ENCODE results near the gene EML2. TPM values are rescaled to one million over a fixed set of nuclear protein-coding genes. Genes with fewer than 3 reads are reported as not detected.
"Not testable (repeated sequence)": the region's sequence is repeated elsewhere in the genome, so short reads cannot be mapped to it uniquely, and the experiment has no call there.

The EML2 gene
- total and polyA plus RNA-seq, 2 of the 8 experiments (the other 6 are each of a cell fraction or from before 2014, with no cell fraction given), result 28.8 to 29.4 TPM

- H2BK12ac ChIP-seq (ENCODE audit: low read depth, low read length); FAIRE-seq; H2BK20ac ChIP-seq (ENCODE audit: low read length); H3K9ac ChIP-seq (replicated peaks in 1 of 4; ENCODE audit: extremely low read depth in 1 of 4, low read depth in 3 of 4, low read length in 3 of 4); H3K23me2 ChIP-seq (ENCODE audit: low read depth, low read length); H3K18ac ChIP-seq (ENCODE audit: extremely low read depth, low read length); H3K4ac ChIP-seq (replicated peaks; ENCODE audit: insufficient read length, low read depth, low read length); H3K4me1 ChIP-seq (replicated peaks in 1 of 4; ENCODE audit: control insufficient read depth in 3 of 4, insufficient read depth in 4 of 4, low read length in 3 of 4); H3K4me2 ChIP-seq (ENCODE audit: insufficient read depth in 1 of 2, low read depth in 2 of 2, low read length in 2 of 2); H4K20me1 ChIP-seq (replicated peaks in 1 of 2; ENCODE audit: control insufficient read depth in 1 of 2, insufficient read depth in 2 of 2, low read length in 2 of 2); H3K14ac ChIP-seq (ENCODE audit: insufficient read length); H3K27me3 ChIP-seq (replicated peaks in 1 of 4; ENCODE audit: control insufficient read depth in 3 of 4, extremely low read depth in 1 of 4, insufficient read depth in 3 of 4, low read length in 3 of 4); H3K56ac ChIP-seq (replicated peaks; ENCODE audit: insufficient read length, low read depth, low read length); H2AFZ ChIP-seq (ENCODE audit: low read length); H4K91ac ChIP-seq (replicated peaks; ENCODE audit: insufficient read length, low read length); DNase-seq (ENCODE audit: low read depth in 1 of 2, low spot score in 2 of 2); H4K5ac ChIP-seq (ENCODE audit: insufficient read length, low read depth, low read length); H2BK5ac ChIP-seq (ENCODE audit: low read depth, low read length); H2BK15ac ChIP-seq (ENCODE audit: low read length); H2AK5ac ChIP-seq (ENCODE audit: low read depth, low read length); H3K9me3 ChIP-seq (ENCODE audit: insufficient read depth in 2 of 2, low read depth in 1 of 2, low read length in 1 of 2); H3K79me1 ChIP-seq (ENCODE audit: low read depth, low read length); H2BK120ac ChIP-seq (replicated peaks; ENCODE audit: low read depth, low read length); H3K27ac ChIP-seq (ENCODE audit: low read depth, low read length); H3K79me2 ChIP-seq (ENCODE audit: control insufficient read depth in 1 of 2, insufficient read depth in 2 of 2, low read length in 2 of 2); H3K23ac ChIP-seq (ENCODE audit: insufficient read length); H4K8ac ChIP-seq (ENCODE audit: extremely low read depth, insufficient read depth, low read length); H3K4me3 ChIP-seq (ENCODE audit: extremely low read depth in 1 of 4, insufficient read depth in 2 of 4, low read depth in 3 of 4, low read length in 4 of 4): not testable (repeated sequence)
- ChIA-PET CTCF (ENCODE audit: partially characterized antibody) (interaction anchor here (0.5 to 9.6 kb wide), 3 partner anchors 6 to 39 kb away, joined by 3 to 98 read pairs (median 3); partner anchors contain the start of genes QPCTL and SNRPD2), POLR2A (ENCODE audit: partially characterized antibody) (interaction anchor here (0.7 to 3.0 kb wide), 3 partner anchors 84 to 794 kb away, joined by 3 to 7 read pairs (median 3); partner anchors contain the start of genes DMPK, SIX5 and TOMM40)
- 88% methylated on average over 8 of the region's 11 CpGs; no CpG with 5 or more reads in 1 of the 2 experiments for WGBS, 2 experiments (ENCODE audit: extremely low coverage in 1 of 2, insufficient coverage in 1 of 2, insufficient read length in 1 of 2, insufficient replicate concordance in 2 of 2, low coverage in 1 of 2, low lambda C conversion rate in 2 of 2, missing lambda C conversion rate in 1 of 2)
- peaks cover 11 to 48% (median 30%) of the 10 kb centered on the region in 4 experiments for H3K36me3 ChIP-seq (ENCODE audit: control insufficient read depth in 2 of 4, insufficient read depth in 4 of 4, low read length in 3 of 4)
Measured at GRCh38 chr19:45685045-45685444, 45.8 kb upstream of the EML2 start.

Measured in H1 (cell line).